ENCODE measurements around the gene PYCR2. TPM values are rescaled to one million over a fixed set of nuclear protein-coding genes. Genes with fewer than 3 reads are reported as not detected.
"Not testable (repeated sequence)": the region's sequence is repeated elsewhere in the genome, so short reads cannot be mapped to it uniquely, and the experiment has no call there.

The PYCR2 gene
- total RNA-seq, 2 experiments from 2014 or later: 132 to 134 TPM

DNA sequence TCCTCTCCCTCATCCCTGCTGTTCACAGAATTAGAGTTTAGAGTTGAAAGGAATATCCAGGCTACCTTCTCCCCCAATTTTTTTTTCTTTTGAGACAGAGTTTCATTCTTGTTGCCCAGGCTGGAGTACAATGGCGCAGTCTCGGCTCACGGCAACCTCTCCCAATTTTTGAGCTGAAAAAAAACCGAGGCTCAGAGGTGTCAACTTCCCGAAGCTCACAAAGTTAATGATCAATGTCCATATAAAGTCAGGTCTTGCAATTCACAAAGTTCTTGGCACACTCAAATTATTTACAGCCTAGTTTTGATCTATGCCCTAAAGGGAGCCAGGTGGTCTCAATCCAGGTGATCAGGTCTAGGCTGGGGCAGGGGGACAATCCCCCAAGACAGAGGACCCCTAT lies 34.3 kb downstream of the PYCR2 start:
- CTCF ChIA-PET: interaction anchor here (2.5 kb wide), 1 partner anchor 22 kb away, joined by 10 read pairs; no protein-coding TSS in a partner anchor
- POLR2A ChIA-PET: interaction anchor here (0.6 to 1.2 kb wide), 4 partner anchors 7 to 111 kb away, joined by 3 to 5 read pairs (median 4); no protein-coding TSS in a partner anchor
- Mint-ChIP-seq H3K36me3 (ENCODE audit: low read depth) (no peaks in the 10 kb centered on the region), H3K9me3 (no peaks in the 10 kb centered on the region), H3K27me3 (no peaks in the 10 kb centered on the region), H3K4me1 (ENCODE audit: low read depth) (peaks cover 3% of the 10 kb centered on the region), H3K27ac (no peak overlapping the region), H3K4me3 (no peak overlapping the region)
- no peak for DNase-seq
- no peak for ATAC-seq
- TF ChIP-seq, protein P1, sequence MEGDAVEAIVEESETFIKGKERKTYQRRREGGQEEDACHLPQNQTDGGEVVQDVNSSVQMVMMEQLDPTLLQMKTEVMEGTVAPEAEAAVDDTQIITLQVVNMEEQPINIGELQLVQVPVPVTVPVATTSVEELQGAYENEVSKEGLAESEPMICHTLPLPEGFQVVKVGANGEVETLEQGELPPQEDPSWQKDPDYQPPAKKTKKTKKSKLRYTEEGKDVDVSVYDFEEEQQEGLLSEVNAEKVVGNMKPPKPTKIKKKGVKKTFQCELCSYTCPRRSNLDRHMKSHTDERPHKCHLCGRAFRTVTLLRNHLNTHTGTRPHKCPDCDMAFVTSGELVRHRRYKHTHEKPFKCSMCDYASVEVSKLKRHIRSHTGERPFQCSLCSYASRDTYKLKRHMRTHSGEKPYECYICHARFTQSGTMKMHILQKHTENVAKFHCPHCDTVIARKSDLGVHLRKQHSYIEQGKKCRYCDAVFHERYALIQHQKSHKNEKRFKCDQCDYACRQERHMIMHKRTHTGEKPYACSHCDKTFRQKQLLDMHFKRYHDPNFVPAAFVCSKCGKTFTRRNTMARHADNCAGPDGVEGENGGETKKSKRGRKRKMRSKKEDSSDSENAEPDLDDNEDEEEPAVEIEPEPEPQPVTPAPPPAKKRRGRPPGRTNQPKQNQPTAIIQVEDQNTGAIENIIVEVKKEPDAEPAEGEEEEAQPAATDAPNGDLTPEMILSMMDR (IDR thresholded peaks at IDR 0.05): no peak
- intact Hi-C loops (cut with micrococcal nuclease): no loop called here

DNA sequence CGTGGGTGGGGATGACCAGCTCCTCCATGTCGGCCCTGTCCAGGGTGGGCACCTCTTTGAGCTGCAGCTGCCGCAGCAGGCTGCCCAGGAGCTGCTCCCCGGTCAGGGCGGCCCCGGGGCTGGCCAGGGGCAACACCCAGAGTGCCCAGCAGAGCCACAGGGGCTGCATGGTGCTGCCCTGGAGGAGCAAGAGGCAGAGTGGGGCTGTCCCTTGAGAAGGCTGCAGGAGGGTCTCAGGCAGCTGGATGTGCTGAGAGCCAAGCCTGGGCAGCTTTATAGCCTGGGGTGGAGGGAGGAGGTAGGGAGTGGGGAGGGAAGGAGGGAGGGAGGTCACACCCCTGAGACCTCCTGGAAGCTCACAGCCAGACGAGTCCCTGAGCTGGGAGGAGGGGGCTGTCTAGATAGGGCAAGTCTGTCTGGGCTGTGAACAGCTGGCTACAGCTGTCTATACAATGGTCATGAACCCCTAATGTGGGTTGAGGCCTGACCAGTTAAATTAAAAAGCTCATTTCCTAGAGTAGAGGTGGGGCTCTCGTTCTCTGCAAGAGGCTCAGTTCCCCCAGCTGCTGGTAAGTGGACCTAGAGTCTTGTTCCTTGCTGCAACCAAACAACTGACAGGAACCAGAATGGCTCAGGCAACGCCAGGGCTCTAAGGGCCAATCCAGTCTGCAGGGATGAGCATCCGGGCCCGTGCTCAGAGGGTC lies 35.0 kb downstream of the PYCR2 start, which contains the start of gene LEFTY1:
Gene LEFTY1, minus strand, starts transcription at position 249 of the 704 bp plus-strand sequence. Its CDS starts 80 bp downstream, at position 169.
- Mint-ChIP-seq H3K27me3 (no peaks in the 10 kb centered on the region), H3K36me3 (ENCODE audit: low read depth) (no peaks in the 10 kb centered on the region), H3K4me3 (no peak within 1 kb of the TSS), H3K4me1 (ENCODE audit: low read depth) (peaks cover 4% of the 10 kb centered on the region), H3K9me3 (no peaks in the 10 kb centered on the region), H3K27ac (no peak within 1 kb of the TSS)
- TF ChIP-seq, protein P1 (IDR thresholded peaks at IDR 0.05): no peak
- intact Hi-C loops (cut with micrococcal nuclease): no loop called here
- DNase-seq: no peak
- CTCF ChIA-PET: interaction anchor here (2.5 kb wide), 1 partner anchor 22 kb away, joined by 10 read pairs; no protein-coding TSS in a partner anchor
- no peak for ATAC-seq
- POLR2A ChIA-PET: interaction anchor here (1.1 to 1.2 kb wide), 2 partner anchors 8 kb away, joined by 4 to 5 read pairs; no protein-coding TSS in a partner anchor

DNA sequence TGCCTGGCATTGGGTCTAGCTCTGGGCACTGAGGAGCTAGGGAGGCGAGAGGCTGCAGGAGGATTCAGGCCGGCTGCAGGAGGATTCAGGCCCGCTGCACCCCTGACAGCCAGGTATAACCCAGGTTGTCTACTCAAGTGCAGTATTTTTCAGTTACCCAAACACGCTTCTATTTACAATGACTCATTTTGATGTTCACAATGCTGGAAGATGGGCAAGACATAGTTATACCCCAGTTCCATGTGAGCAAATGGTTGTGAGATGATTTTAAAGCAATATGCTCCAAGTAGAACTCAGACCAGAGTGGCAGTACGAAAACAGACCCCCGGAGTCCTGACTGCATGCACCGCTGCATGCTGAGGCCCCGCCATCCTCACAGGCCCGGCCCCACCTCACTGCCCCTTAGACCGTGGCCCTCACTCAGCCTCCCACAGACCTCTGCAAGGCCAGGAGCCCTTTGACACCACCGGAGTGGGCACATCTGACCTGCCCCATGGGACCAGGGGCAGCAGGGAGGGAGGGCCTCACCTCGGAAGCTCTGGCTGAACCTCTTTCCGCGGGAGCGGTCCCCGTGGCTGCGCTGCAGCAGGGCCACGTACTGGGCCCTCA lies 35.7 kb downstream of the PYCR2 start:
- H3K4me3 Mint-ChIP-seq: no peak overlapping the region
- H3K27me3 Mint-ChIP-seq: no peaks in the 10 kb centered on the region
- TF ChIP-seq, protein P1 (IDR thresholded peaks at IDR 0.05): no peak
- ATAC-seq (no peak), DNase-seq (no peak)
- CTCF ChIA-PET: interaction anchor here (2.5 kb wide), 1 partner anchor 23 kb away, joined by 10 read pairs; no protein-coding TSS in a partner anchor
- no peaks in the 10 kb centered on the region for H3K36me3 Mint-ChIP-seq (ENCODE audit: low read depth)
- no peaks in the 10 kb centered on the region for H3K9me3 Mint-ChIP-seq
- H3K27ac Mint-ChIP-seq: no peak overlapping the region
- POLR2A ChIA-PET: interaction anchor here (1.2 kb wide), 1 partner anchor 9 kb away, joined by 4 read pairs; no protein-coding TSS in a partner anchor
- peaks cover 5% of the 10 kb centered on the region for H3K4me1 Mint-ChIP-seq (ENCODE audit: low read depth)
- intact Hi-C loops (cut with micrococcal nuclease): no loop called here

DNA sequence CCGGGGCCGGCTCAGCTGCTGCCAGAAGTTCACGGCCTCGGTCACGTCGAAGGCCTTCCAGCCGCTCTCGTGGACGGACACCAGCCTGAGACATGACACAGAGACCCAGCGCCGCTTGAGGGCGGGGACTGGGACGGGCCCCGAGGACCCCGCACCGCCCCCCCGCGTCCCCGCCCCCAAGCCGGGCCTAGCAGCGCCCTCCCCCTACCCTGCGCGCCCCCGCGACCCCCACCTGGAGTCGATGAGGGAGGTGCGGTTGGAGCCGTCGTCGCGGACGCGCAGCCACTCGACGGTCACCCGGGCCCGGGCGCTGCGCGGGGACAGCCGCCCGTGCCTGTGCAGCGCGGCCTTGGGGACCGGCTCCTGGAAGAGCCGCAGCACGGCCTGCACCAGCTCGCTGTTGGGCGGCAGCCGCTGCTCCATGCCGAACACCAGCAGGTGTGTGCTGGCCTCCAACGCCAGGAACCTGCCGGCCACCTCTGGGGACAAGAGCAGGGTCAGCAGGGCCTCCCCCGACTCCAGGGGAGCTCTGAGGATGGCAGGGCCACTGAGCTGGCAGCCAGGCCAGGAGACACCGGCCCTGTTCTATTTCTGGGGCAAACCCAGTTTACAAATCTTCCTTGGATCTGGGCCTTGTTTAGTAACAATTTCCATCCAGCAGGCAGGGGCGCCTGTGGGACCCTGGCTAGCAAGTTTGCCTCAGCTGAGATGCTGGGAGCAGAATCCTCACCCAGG lies 36.3 kb downstream of the PYCR2 start:
- intact Hi-C loops (cut with micrococcal nuclease); POLR2A ChIA-PET; H3K4me3 Mint-ChIP-seq; ATAC-seq; H3K9me3 Mint-ChIP-seq; H3K36me3 Mint-ChIP-seq (ENCODE audit: low read depth); H3K27me3 Mint-ChIP-seq; DNase-seq; H3K4me1 Mint-ChIP-seq (ENCODE audit: low read depth); H3K27ac Mint-ChIP-seq: not testable (repeated sequence)
- CTCF ChIA-PET: interaction anchor here (1.1 kb wide), 1 partner anchor 110 kb away, joined by 3 read pairs; the partner anchor contains the start of gene SRP9

DNA sequence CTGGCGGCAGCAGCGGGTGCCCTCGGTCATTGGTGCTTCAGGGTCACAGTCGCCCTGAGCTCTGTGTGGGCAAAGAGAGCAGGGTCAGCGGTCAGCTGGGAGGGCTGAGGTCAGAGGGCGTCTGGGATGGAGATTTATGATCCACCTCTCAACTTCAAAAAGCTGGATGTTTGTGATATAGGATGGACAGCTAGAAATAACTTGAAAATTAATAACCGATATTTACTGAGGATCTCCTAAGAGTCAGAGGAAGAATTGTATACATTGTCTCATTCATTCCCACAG lies 37.1 kb downstream of the PYCR2 start:
- H3K9me3 Mint-ChIP-seq: no peaks in the 10 kb centered on the region
- ATAC-seq: no peak
- TF ChIP-seq, protein P1 (IDR thresholded peaks at IDR 0.05): no peak
- DNase-seq: no peak
- peaks cover 8% of the 10 kb centered on the region for H3K4me1 Mint-ChIP-seq (ENCODE audit: low read depth)
- intact Hi-C loops (cut with micrococcal nuclease): no loop called here
- ChIA-PET CTCF (interaction anchor here (0.6 to 1.1 kb wide), 2 partner anchors 109 to 412 kb away, joined by 3 read pairs; partner anchors contain the start of gene SRP9), POLR2A (no interaction called here)
- H3K4me3 Mint-ChIP-seq: no peak overlapping the region
- H3K27ac Mint-ChIP-seq: no peak overlapping the region
- H3K36me3 Mint-ChIP-seq (ENCODE audit: low read depth): no peaks in the 10 kb centered on the region
- no peaks in the 10 kb centered on the region for H3K27me3 Mint-ChIP-seq

Data from activated CD8-positive, alpha-beta T cell treated with anti-CD3 and anti-CD28 coated beads for 36 hours (primary cell).